WTC11 (cell line): ENCODE data around the gene CLEC14A. TPM values are rescaled to one million over a fixed set of nuclear protein-coding genes. Genes with fewer than 3 reads are reported as not detected.

Source experiments
- ATAC-seq: fragments of 200-7000 bp; cut with Tn5 transposase; 2 replicates; pipeline ENCODE4 v1.10.0; 2021; ENCODE audit warnings: mild to moderate bottlenecking, moderate library complexity
- CTCF ChIA-PET: fragments of 300-600 bp; sonication (Branson Sonifier 250); formaldehyde crosslinking; loops from one replicate; lab custom pipeline; 2021; ENCODE audit warnings: antibody characterized with exemption; lab: Charles Lee
- POLR2A ChIA-PET: fragments of 350-600 bp; sonication (Branson Sonifier 250); formaldehyde crosslinking; loops from one replicate; lab custom pipeline; 2021; ENCODE audit warnings: antibody characterized with exemption; lab: Charles Lee
- DNase-seq: peaks from one replicate; pipeline ENCODE4 v3.0.0; 2021; ENCODE audit warnings: low spot score
- H3K27ac Mint-ChIP-seq: 2 replicates; pipeline ENCODE4 v1.8.0; 2021; ENCODE audit warnings: mixed read lengths
- H3K27me3 Mint-ChIP-seq: 2 replicates; pipeline ENCODE4 v1.8.0; 2021; ENCODE audit warnings: low read depth, mild to moderate bottlenecking, moderate library complexity, mixed read lengths
- H3K36me3 Mint-ChIP-seq: 2 replicates; pipeline ENCODE4 v1.8.0; 2021; ENCODE audit warnings: mixed read lengths
- H3K4me1 Mint-ChIP-seq: 2 replicates; pipeline ENCODE4 v1.8.0; 2022; ENCODE audit warnings: mixed read lengths
- H3K4me3 Mint-ChIP-seq: 2 replicates; pipeline ENCODE4 v1.8.0; 2021; ENCODE audit warnings: mild to moderate bottlenecking, moderate library complexity, mixed read lengths
- H3K9me3 Mint-ChIP-seq: 2 replicates; pipeline ENCODE4 v1.8.0; 2021; ENCODE audit warnings: mixed read lengths
- ELF4 ChIP-seq: sonication (generic); formaldehyde crosslinking; IDR thresholded peaks from 2 replicates; pipeline ENCODE4 v1.8.1; 2022; ENCODE audit warnings: low read depth, mild to moderate bottlenecking, moderate library complexity, missing genetic modification reagents
- ETV6 ChIP-seq: sonication (generic); formaldehyde crosslinking; IDR thresholded peaks from 2 replicates; pipeline ENCODE4 v1.8.1; 2022; ENCODE audit warnings: mild to moderate bottlenecking, missing genetic modification reagents
- MXD4 ChIP-seq: fragments of 250-450 bp; sonication (Bioruptor Pico); IDR thresholded peaks from 2 replicates; pipeline ENCODE4 v1.8.0; 2021; ENCODE audit warnings: mild to moderate bottlenecking, moderate library complexity, borderline replicate concordance
- NR2C2 ChIP-seq: sonication (generic); formaldehyde crosslinking; IDR thresholded peaks from 2 replicates; pipeline ENCODE4 v1.8.0; 2022; ENCODE audit warnings: mild to moderate bottlenecking, missing genetic modification reagents
- OVOL2 ChIP-seq: fragments of 250-450 bp; sonication (Bioruptor Pico); IDR thresholded peaks from 2 replicates; pipeline ENCODE4 v1.9.0; 2021; ENCODE audit warnings: mild to moderate bottlenecking, borderline replicate concordance
- PRRX2 ChIP-seq: fragments of 250-450 bp; sonication (Bioruptor Pico); IDR thresholded peaks from 2 replicates; pipeline ENCODE4 v1.8.0; 2021; ENCODE audit warnings: mild to moderate bottlenecking
- TP53 ChIP-seq: sonication (generic); formaldehyde crosslinking; IDR thresholded peaks from 2 replicates; pipeline ENCODE4 v1.8.1; 2023; ENCODE audit warnings: mild to moderate bottlenecking, missing genetic modification reagents
- total RNA-seq: library from RNA; stranded (reverse); gene quantifications from 3 replicates; pipeline ENCODE4 v1.2.3, GENCODE V29; 2021
- TF ChIP-seq, protein P1 (sequence below): sonication (generic); formaldehyde crosslinking; IDR thresholded peaks from 2 replicates; pipeline ENCODE4 v1.8.1; 2022; ENCODE audit warnings: mild to moderate bottlenecking, missing genetic modification reagents, moderate library complexity, borderline replicate concordance
- TF ChIP-seq, protein P2 (sequence below): sonication (generic); formaldehyde crosslinking; IDR thresholded peaks from 2 replicates; pipeline ENCODE4 v1.8.0; 2022; ENCODE audit warnings: missing genetic modification reagents
- TF ChIP-seq, protein P3 (sequence below): sonication (generic); formaldehyde crosslinking; conservative IDR thresholded peaks from 2 replicates; pipeline ENCODE4 v1.8.1; 2022; ENCODE audit warnings: mild to moderate bottlenecking, missing genetic modification reagents
- TF ChIP-seq, protein P4 (sequence below): sonication (generic); formaldehyde crosslinking; IDR thresholded peaks from 2 replicates; pipeline ENCODE4 v1.8.1; 2023; ENCODE audit warnings: mild to moderate bottlenecking, missing genetic modification reagents, borderline replicate concordance
- TF ChIP-seq, protein P5 (sequence below): sonication (generic); formaldehyde crosslinking; IDR thresholded peaks from 2 replicates; pipeline ENCODE4 v1.8.0; 2023; ENCODE audit warnings: missing genetic modification reagents

CLEC14A gene
- total RNA-seq, 1 experiment from 2014 or later = 0.15 TPM

DNA sequence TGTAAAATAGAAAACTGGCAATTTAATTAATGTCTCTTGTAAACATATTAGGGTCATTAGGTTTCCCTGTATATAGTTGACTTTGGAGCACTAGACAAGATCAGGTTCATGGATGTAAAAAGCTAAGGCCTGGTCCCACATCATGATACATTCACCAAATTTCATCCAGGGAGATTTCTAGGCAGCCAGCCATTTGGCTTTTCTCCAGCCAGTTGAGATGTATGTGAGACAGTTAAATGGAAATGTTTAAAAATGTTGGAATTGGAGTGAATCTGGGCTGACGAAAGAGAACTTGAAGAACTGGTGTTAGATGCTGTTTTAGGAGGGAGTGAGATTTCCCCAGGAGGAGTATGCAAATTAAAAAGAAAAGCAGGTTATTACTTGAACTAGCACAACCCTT is 41.8 kb upstream of the CLEC14A start:
- CTCF ChIA-PET = no interaction called here
- Mint-ChIP-seq H3K36me3 (no peaks in the 10 kb centered on the region), H3K4me1 (no peaks in the 10 kb centered on the region), H3K9me3 (peaks cover under 1% of the 10 kb centered on the region), H3K27me3 (peaks cover 30% of the 10 kb centered on the region), H3K4me3 (no peak overlapping the region), H3K27ac (no peak overlapping the region)
- DNase-seq = no peak
- POLR2A ChIA-PET = no interaction called here
- no peak for ATAC-seq
- TF ChIP-seq, protein P1, sequence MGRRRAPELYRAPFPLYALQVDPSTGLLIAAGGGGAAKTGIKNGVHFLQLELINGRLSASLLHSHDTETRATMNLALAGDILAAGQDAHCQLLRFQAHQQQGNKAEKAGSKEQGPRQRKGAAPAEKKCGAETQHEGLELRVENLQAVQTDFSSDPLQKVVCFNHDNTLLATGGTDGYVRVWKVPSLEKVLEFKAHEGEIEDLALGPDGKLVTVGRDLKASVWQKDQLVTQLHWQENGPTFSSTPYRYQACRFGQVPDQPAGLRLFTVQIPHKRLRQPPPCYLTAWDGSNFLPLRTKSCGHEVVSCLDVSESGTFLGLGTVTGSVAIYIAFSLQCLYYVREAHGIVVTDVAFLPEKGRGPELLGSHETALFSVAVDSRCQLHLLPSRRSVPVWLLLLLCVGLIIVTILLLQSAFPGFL (CRISPR knock-in tag) = no peak
- TF ChIP-seq PRRX2 (no peak), TP53 (CRISPR knock-in tag) (no peak), ELF4 (CRISPR knock-in tag) (no peak), MXD4 (CRISPR knock-in tag) (no peak)
- TF ChIP-seq, protein P2, sequence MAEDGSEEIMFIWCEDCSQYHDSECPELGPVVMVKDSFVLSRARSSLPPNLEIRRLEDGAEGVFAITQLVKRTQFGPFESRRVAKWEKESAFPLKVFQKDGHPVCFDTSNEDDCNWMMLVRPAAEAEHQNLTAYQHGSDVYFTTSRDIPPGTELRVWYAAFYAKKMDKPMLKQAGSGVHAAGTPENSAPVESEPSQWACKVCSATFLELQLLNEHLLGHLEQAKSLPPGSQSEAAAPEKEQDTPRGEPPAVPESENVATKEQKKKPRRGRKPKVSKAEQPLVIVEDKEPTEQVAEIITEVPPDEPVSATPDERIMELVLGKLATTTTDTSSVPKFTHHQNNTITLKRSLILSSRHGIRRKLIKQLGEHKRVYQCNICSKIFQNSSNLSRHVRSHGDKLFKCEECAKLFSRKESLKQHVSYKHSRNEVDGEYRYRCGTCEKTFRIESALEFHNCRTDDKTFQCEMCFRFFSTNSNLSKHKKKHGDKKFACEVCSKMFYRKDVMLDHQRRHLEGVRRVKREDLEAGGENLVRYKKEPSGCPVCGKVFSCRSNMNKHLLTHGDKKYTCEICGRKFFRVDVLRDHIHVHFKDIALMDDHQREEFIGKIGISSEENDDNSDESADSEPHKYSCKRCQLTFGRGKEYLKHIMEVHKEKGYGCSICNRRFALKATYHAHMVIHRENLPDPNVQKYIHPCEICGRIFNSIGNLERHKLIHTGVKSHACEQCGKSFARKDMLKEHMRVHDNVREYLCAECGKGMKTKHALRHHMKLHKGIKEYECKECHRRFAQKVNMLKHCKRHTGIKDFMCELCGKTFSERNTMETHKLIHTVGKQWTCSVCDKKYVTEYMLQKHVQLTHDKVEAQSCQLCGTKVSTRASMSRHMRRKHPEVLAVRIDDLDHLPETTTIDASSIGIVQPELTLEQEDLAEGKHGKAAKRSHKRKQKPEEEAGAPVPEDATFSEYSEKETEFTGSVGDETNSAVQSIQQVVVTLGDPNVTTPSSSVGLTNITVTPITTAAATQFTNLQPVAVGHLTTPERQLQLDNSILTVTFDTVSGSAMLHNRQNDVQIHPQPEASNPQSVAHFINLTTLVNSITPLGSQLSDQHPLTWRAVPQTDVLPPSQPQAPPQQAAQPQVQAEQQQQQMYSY = no peak
- TF ChIP-seq, protein P3, sequence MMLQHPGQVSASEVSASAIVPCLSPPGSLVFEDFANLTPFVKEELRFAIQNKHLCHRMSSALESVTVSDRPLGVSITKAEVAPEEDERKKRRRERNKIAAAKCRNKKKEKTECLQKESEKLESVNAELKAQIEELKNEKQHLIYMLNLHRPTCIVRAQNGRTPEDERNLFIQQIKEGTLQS (CRISPR knock-in tag) = no peak
- TF ChIP-seq, protein P4, sequence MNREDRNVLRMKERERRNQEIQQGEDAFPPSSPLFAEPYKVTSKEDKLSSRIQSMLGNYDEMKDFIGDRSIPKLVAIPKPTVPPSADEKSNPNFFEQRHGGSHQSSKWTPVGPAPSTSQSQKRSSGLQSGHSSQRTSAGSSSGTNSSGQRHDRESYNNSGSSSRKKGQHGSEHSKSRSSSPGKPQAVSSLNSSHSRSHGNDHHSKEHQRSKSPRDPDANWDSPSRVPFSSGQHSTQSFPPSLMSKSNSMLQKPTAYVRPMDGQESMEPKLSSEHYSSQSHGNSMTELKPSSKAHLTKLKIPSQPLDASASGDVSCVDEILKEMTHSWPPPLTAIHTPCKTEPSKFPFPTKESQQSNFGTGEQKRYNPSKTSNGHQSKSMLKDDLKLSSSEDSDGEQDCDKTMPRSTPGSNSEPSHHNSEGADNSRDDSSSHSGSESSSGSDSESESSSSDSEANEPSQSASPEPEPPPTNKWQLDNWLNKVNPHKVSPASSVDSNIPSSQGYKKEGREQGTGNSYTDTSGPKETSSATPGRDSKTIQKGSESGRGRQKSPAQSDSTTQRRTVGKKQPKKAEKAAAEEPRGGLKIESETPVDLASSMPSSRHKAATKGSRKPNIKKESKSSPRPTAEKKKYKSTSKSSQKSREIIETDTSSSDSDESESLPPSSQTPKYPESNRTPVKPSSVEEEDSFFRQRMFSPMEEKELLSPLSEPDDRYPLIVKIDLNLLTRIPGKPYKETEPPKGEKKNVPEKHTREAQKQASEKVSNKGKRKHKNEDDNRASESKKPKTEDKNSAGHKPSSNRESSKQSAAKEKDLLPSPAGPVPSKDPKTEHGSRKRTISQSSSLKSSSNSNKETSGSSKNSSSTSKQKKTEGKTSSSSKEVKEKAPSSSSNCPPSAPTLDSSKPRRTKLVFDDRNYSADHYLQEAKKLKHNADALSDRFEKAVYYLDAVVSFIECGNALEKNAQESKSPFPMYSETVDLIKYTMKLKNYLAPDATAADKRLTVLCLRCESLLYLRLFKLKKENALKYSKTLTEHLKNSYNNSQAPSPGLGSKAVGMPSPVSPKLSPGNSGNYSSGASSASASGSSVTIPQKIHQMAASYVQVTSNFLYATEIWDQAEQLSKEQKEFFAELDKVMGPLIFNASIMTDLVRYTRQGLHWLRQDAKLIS (CRISPR knock-in tag) = no peak

DNA sequence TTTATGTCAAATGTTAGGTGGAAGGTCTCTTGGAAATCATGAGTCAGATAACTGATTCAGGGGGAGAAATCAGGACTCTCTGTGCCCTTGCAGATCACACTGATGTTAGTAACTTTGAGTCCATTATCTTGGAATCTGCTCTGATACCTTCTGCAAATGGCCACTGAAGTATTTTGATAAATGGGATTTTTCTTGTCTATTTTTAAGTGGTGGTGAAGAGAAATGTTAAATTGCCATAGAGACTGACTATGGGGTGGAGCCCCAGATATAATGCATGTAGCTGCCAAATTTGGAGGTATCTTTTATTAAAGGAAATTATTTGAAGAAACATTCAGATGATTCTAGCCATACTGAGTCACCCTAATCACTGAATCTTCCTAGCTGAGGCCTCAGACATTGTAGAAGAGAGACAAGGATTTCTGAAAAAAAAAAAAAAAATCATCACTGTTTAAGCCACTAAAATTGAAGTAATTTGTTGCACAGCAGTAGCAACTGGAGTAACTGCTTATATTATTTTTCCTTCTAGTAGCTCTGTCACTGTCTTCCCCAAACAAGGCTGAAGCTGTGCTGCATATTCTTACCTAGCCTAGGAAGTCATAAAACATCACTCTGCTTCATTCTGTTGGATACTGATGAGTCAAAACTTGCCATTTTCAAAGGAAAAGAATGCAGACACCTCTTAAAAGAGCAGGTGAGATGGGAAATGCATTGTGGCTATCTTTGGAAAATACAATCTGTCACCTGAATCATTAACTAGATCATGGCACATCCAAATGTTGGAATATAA is 36.0 kb upstream of the CLEC14A start:
- CTCF ChIA-PET = interaction anchor here (0.7 kb wide), 1 partner anchor 27 kb away, joined by 4 read pairs; no protein-coding TSS in a partner anchor
- TF ChIP-seq, protein P5, sequence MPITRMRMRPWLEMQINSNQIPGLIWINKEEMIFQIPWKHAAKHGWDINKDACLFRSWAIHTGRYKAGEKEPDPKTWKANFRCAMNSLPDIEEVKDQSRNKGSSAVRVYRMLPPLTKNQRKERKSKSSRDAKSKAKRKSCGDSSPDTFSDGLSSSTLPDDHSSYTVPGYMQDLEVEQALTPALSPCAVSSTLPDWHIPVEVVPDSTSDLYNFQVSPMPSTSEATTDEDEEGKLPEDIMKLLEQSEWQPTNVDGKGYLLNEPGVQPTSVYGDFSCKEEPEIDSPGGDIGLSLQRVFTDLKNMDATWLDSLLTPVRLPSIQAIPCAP (CRISPR knock-in tag) = no peak
- TF ChIP-seq ETV6 (CRISPR knock-in tag) = no peak
- no peak for TF ChIP-seq NR2C2
- no peak for TF ChIP-seq OVOL2 (CRISPR knock-in tag)

More for the DNA sequence above, 36.0 kb upstream of the CLEC14A start:
- ATAC-seq (no peak), DNase-seq (no peak)
- no peaks in the 10 kb centered on the region for H3K36me3 Mint-ChIP-seq
- H3K27ac Mint-ChIP-seq = no peak overlapping the region
- no peaks in the 10 kb centered on the region; the same call in 1 of the 2 replicates for H3K9me3 Mint-ChIP-seq
- H3K4me3 Mint-ChIP-seq = no peak overlapping the region
- POLR2A ChIA-PET = no interaction called here
- H3K4me1 Mint-ChIP-seq = no peaks in the 10 kb centered on the region
- peaks cover 76% of the 10 kb centered on the region for H3K27me3 Mint-ChIP-seq
